Measurements from ENCODE around the gene PEX5.

DNA sequence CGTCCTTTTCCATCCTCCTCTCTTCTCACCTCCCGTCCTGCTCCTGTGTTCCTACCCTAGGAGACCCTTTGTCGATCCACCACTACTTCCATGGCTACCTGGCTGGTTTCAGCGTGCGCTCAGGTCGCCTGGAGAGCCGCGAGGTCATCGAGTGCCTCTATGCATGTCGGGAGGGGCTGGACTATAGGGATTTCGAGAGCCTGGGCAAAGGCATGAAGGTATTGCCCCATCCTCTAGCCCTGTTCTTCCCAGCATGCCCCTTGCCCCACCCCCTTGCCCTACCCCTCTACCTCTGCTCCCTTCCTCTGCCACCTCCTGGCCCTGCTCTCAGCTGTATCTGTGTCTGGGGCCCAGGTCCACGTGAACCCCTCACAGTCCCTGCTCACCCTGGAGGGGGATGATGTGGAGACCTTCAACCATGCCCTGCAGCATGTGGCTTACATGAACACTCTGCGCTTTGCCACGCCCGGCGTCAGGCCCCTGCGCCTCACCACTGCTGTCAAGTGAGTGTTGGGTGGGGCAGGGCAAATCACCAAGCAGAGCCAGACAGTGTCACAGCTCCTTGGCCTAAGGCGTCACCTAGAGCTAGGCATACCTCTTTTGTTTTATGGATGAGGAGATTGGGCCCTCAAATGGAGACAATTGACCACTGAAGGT lies 46.5 kb upstream of the PEX5 start:
- TF ChIP-seq BRCA1 (IDR thresholded peaks at IDR 0.05; ENCODE audit: low read depth, low read length): no peak
- TF ChIP-seq, protein P1, sequence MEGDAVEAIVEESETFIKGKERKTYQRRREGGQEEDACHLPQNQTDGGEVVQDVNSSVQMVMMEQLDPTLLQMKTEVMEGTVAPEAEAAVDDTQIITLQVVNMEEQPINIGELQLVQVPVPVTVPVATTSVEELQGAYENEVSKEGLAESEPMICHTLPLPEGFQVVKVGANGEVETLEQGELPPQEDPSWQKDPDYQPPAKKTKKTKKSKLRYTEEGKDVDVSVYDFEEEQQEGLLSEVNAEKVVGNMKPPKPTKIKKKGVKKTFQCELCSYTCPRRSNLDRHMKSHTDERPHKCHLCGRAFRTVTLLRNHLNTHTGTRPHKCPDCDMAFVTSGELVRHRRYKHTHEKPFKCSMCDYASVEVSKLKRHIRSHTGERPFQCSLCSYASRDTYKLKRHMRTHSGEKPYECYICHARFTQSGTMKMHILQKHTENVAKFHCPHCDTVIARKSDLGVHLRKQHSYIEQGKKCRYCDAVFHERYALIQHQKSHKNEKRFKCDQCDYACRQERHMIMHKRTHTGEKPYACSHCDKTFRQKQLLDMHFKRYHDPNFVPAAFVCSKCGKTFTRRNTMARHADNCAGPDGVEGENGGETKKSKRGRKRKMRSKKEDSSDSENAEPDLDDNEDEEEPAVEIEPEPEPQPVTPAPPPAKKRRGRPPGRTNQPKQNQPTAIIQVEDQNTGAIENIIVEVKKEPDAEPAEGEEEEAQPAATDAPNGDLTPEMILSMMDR (IDR thresholded peaks at IDR 0.05; ENCODE audit: control extremely low read depth in 1 of 3, insufficient read depth in 1 of 3, low read depth in 1 of 3, low read length in 3 of 3): no peak
